Measurements from ENCODE around the gene EHD3. TPM values are rescaled to one million over a fixed set of nuclear protein-coding genes. Genes with fewer than 3 reads are reported as not detected.

EHD3 gene
- total RNA-seq, 1 donor from 2014 or later = 3.9 TPM

DNA sequence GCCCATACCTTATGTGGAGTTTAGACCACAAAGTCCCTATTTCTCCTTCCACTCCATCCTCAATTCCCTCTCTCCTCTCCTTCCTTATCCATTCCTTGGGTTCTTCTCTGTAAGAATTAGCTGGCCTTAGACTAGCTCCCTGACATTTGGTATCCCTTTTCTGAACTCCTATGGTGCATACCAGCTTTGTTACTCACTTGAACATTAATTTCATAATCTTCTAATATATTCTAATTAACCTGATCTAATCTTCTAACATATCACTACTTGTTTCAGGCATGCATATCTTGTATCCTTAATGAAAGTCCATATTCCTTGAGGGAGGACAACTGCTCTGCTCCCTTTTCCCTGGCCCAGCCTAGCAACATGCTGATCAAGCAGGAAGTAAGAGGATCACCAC is 66.4 kb downstream of the EHD3 start:
- Mint-ChIP-seq H3K4me3 (no peak overlapping the region), H3K4me1 (peaks cover 11% of the 10 kb centered on the region), H3K27ac (no peak overlapping the region), H3K36me3 (no peaks in the 10 kb centered on the region), H3K27me3 (ENCODE audit: insufficient read depth, low read depth) (peaks cover 7% of the 10 kb centered on the region), H3K9me3 (no peaks in the 10 kb centered on the region)
- Histone ChIP-seq H4K20me1 (ENCODE audit: low read depth) (no peaks in the 10 kb centered on the region), H3F3A (ENCODE audit: low read depth) (no peaks in the 10 kb centered on the region), H3K79me2 (ENCODE audit: low read depth) (no peaks in the 10 kb centered on the region), H3K4me1 (peaks cover 6% of the 10 kb centered on the region), H3K4me3 (no peak overlapping the region), H3K4me2 (no peak overlapping the region), H3K27ac (no peak overlapping the region), H2AFZ (replicated peaks) (no peak overlapping the region), H3K36me3 (no peaks in the 10 kb centered on the region), H3K9me3 (ENCODE audit: low read depth) (no peaks in the 10 kb centered on the region), H3K27me3 (no peaks in the 10 kb centered on the region), H3K9ac (no peak overlapping the region)
- no peak for DNase-seq (ENCODE audit: low spot score)
- TF ChIP-seq EZH2 (IDR thresholded peaks at IDR 0.05) = no peak
- no peak for TF ChIP-seq CTCF (IDR thresholded peaks at IDR 0.05)
- TF ChIP-seq EZH2phosphoT487 (IDR thresholded peaks at IDR 0.05) = no peak

DNA sequence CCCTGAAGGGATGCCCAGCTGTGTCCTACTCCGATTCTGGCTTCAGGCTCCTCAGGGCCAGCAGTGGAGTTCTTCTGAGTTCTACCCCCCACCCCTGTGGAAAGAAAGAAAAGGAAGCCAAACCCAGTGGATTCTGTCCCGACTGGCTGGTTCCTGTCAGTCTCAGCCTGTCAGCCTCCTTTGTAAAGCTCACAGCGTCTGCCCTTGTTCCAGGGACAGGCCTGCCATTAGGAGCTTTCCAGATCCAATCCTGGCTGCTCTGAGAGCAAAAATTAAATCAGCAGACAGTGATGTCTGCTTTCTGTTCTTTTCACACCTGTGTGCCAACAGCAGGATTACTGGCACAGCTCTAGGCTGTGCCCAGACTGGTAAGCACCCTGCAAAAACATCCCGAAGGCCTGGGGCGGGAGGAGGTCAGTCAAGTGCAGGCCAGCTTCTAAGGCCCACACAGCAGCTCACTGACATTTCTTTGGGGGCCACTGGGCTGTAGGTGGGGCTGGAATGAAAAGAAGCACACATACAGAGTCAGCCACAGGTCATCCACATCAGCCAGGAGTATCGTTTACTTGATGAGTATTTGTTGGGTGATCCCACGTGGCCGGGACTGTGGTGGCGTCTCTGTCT is 69.1 kb downstream of the EHD3 start:
- Histone ChIP-seq H2AFZ (replicated peaks) (no peak overlapping the region), H3K4me2 (no peak overlapping the region), H3K36me3 (no peaks in the 10 kb centered on the region), H3K4me1 (no peaks in the 10 kb centered on the region), H3K9me3 (ENCODE audit: low read depth) (no peaks in the 10 kb centered on the region), H4K20me1 (ENCODE audit: low read depth) (no peaks in the 10 kb centered on the region), H3K79me2 (ENCODE audit: low read depth) (no peaks in the 10 kb centered on the region), H3K9ac (no peak overlapping the region), H3K27me3 (no peaks in the 10 kb centered on the region), H3F3A (ENCODE audit: low read depth) (no peaks in the 10 kb centered on the region), H3K4me3 (no peak overlapping the region), H3K27ac (no peak overlapping the region)
- H3K4me1 Mint-ChIP-seq = peaks cover 8% of the 10 kb centered on the region
- H3K36me3 Mint-ChIP-seq = no peaks in the 10 kb centered on the region
- DNase-seq (ENCODE audit: low spot score) = no peak
- H3K9me3 Mint-ChIP-seq = no peaks in the 10 kb centered on the region
- no peak for TF ChIP-seq EZH2 (IDR thresholded peaks at IDR 0.05)
- TF ChIP-seq EZH2phosphoT487 (IDR thresholded peaks at IDR 0.05) = no peak
- TF ChIP-seq CTCF (IDR thresholded peaks at IDR 0.05) = no peak
- peak overlapping the region; percentile 82 for H3K27ac Mint-ChIP-seq
- no peak overlapping the region for H3K4me3 Mint-ChIP-seq
- H3K27me3 Mint-ChIP-seq (ENCODE audit: insufficient read depth, low read depth) = peaks cover 4% of the 10 kb centered on the region

DNA sequence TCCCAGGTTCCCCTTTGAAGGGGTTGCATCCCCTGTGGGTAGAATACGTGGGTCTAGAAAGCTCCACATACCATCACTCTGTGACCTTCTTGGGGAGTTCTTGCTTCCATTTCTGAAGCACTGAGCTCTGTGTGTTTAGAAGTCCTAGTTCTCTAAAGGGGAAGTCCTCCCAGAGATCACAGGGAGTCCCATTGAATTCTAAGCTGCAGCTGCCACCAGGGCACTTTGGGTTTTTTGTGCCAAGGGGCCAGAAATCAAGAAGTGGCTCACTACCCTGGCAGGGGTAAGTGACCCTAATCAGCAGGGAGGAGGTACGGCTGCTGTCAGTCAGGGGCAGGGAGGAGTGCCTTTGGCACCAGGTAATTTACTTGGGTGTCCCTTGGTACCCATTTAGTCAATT is 70.9 kb downstream of the EHD3 start:
- H4K20me1 ChIP-seq (ENCODE audit: low read depth) = no peaks in the 10 kb centered on the region
- no peaks in the 10 kb centered on the region for H3K79me2 ChIP-seq (ENCODE audit: low read depth)
- no peaks in the 10 kb centered on the region for H3K36me3 ChIP-seq
- H3K27ac ChIP-seq = no peak overlapping the region
- no peaks in the 10 kb centered on the region for H3K9me3 Mint-ChIP-seq
- no peak overlapping the region for H3K27ac Mint-ChIP-seq
- no peaks in the 10 kb centered on the region for H3K4me1 ChIP-seq
- H3K4me3 Mint-ChIP-seq = no peak overlapping the region
- H3K9me3 ChIP-seq (ENCODE audit: low read depth) = peaks cover 5% of the 10 kb centered on the region
- no peak overlapping the region for H2AFZ ChIP-seq (replicated peaks)
- H3K36me3 Mint-ChIP-seq = no peaks in the 10 kb centered on the region
- H3K27me3 ChIP-seq = no peaks in the 10 kb centered on the region
- H3F3A ChIP-seq (ENCODE audit: low read depth) = no peaks in the 10 kb centered on the region
- peaks cover 8% of the 10 kb centered on the region for H3K4me1 Mint-ChIP-seq
- no peak for TF ChIP-seq CTCF (IDR thresholded peaks at IDR 0.05)
- no peak for TF ChIP-seq EZH2phosphoT487 (IDR thresholded peaks at IDR 0.05)
- no peak for TF ChIP-seq EZH2 (IDR thresholded peaks at IDR 0.05)
- no peak overlapping the region for H3K9ac ChIP-seq
- H3K4me2 ChIP-seq = no peak overlapping the region
- no peak for DNase-seq (ENCODE audit: low spot score)
- H3K4me3 ChIP-seq = no peak overlapping the region
- H3K27me3 Mint-ChIP-seq (ENCODE audit: insufficient read depth, low read depth) = peaks cover 4% of the 10 kb centered on the region
